ENCODE data around the gene IFNG-AS1.

GRCh38 chr12:67993143-67993542, 3.9 kb downstream of the IFNG-AS1 start:
- TF ChIP-seq CTCF (IDR thresholded peaks at IDR 0.05) (no peak), POLR2A (IDR thresholded peaks at IDR 0.05) (no peak)

Measured in heart left ventricle (tissue), 13 donors.